ENCODE data around the gene TAOK3. TPM values are rescaled to one million over a fixed set of nuclear protein-coding genes. Genes with fewer than 3 reads are reported as not detected.
"Not testable (repeated sequence)": the region's sequence is repeated elsewhere in the genome, so short reads cannot be mapped to it uniquely, and the experiment has no call there.

TAOK3 gene
- polyA plus RNA-seq, 6 donors from 2014 or later, result 34.7 to 94.9 (median 86.3) TPM

- H3K4me1 Mint-ChIP-seq, result peaks cover 28 to 36% (median 31%) of the 10 kb centered on the region in 3 donors
- H3K9me3 Mint-ChIP-seq, result no peaks in the 10 kb centered on the region
- DNase-seq, result no peak
- no peak overlapping the region for H3K27ac Mint-ChIP-seq
- no peaks in the 10 kb centered on the region for H3K36me3 Mint-ChIP-seq
- H3K4me3 Mint-ChIP-seq, result peak overlapping the region in 1 of 8 donors; percentile 16
- ATAC-seq (ENCODE audit: low read depth in 2 of 2), result no peak
- no peaks in the 10 kb centered on the region for H3K27me3 Mint-ChIP-seq
Observed at GRCh38 chr12:118361092-118361404, 11.7 kb downstream of the TAOK3 start.

- H3K27me3 Mint-ChIP-seq, result no peaks in the 10 kb centered on the region
- H3K4me1 Mint-ChIP-seq, result peaks cover 34 to 50% (median 39%) of the 10 kb centered on the region in 3 donors
- peaks cover 2 to 3% of the 10 kb centered on the region in 2 donors for H3K36me3 Mint-ChIP-seq
Observed at GRCh38 chr12:118359541-118359915, 13.2 kb downstream of the TAOK3 start.

GRCh38 chr12:118358612-118359540 is 13.8 kb downstream of the TAOK3 start:
- Mint-ChIP-seq H3K4me1 (peaks cover 37 to 54% (median 39%) of the 10 kb centered on the region in 3 donors), H3K36me3 (peaks cover 7 to 9% of the 10 kb centered on the region in 2 donors), H3K27ac (peak overlapping the region; percentile 75 to 95 (median 84)), H3K27me3 (no peaks in the 10 kb centered on the region), H3K9me3 (peaks cover 0 to 7% (median 2%) of the 10 kb centered on the region in 7 donors), H3K4me3 (peak overlapping the region; percentile 87 to 95 (median 92))
- DNase-seq, result no peak
- ATAC-seq (ENCODE audit: low read depth in 2 of 2), result peak; percentile 51 to 53

More at GRCh38 chr12:118359541-118359915, 13.2 kb downstream of the TAOK3 start:
- Mint-ChIP-seq H3K4me3 (peak overlapping the region; percentile 87 to 95 (median 92)), H3K9me3 (peaks cover 0 to 3% (median 0%) of the 10 kb centered on the region in 7 donors), H3K27ac (peak overlapping the region; percentile 71 to 95 (median 84))
- DNase-seq (peak; percentile 27), ATAC-seq (ENCODE audit: low read depth in 2 of 2) (peak; percentile 73 to 76)

GRCh38 chr12:118358008-118358359 is 14.7 kb downstream of the TAOK3 start:
- Mint-ChIP-seq H3K36me3 (peaks cover 7 to 15% of the 10 kb centered on the region in 2 donors), H3K27me3 (no peaks in the 10 kb centered on the region), H3K4me1 (peaks cover 39 to 60% (median 46%) of the 10 kb centered on the region in 3 donors), H3K4me3 (peak overlapping the region; percentile 35 to 95 (median 90)), H3K27ac (peak overlapping the region in 3 of 6 donors; percentile 65 to 92 (median 83)), H3K9me3 (peaks cover 0 to 7% (median 2%) of the 10 kb centered on the region in 7 donors)
- ATAC-seq (ENCODE audit: low read depth in 2 of 2), result no peak
- no peak for DNase-seq

- DNase-seq (peak; percentile 61), ATAC-seq (ENCODE audit: low read depth in 2 of 2) (peak; percentile 80 to 81)
- Mint-ChIP-seq H3K36me3 (peaks cover 7 to 17% of the 10 kb centered on the region in 2 donors), H3K27ac (peak overlapping the region; percentile 42 to 94 (median 87)), H3K27me3 (no peaks in the 10 kb centered on the region), H3K9me3 (peaks cover 0 to 7% (median 2%) of the 10 kb centered on the region in 7 donors), H3K4me1 (peaks cover 39 to 61% (median 51%) of the 10 kb centered on the region in 3 donors), H3K4me3 (peak overlapping the region; percentile 35 to 95 (median 90))
Observed at GRCh38 chr12:118357257-118358007, 15.3 kb downstream of the TAOK3 start.

GRCh38 chr12:118356809-118357256 is 15.9 kb downstream of the TAOK3 start:
- peak overlapping the region in 7 of 8 donors; percentile 35 to 95 (median 92) for H3K4me3 Mint-ChIP-seq
- no peak for DNase-seq
- peaks cover 7 to 17% of the 10 kb centered on the region in 2 donors for H3K36me3 Mint-ChIP-seq
- no peaks in the 10 kb centered on the region for H3K27me3 Mint-ChIP-seq
- no peak for ATAC-seq (ENCODE audit: low read depth in 2 of 2)
- peak overlapping the region in 5 of 6 donors; percentile 65 to 94 (median 91) for H3K27ac Mint-ChIP-seq
- H3K9me3 Mint-ChIP-seq, result peaks cover 0 to 7% (median 2%) of the 10 kb centered on the region in 7 donors
- peaks cover 39 to 61% (median 51%) of the 10 kb centered on the region in 3 donors for H3K4me1 Mint-ChIP-seq

GRCh38 chr12:118355843-118356242 is 16.9 kb downstream of the TAOK3 start:
- ATAC-seq (ENCODE audit: low read depth in 2 of 2) (no peak), DNase-seq (no peak)
- Mint-ChIP-seq H3K4me1 (peaks cover 39 to 63% (median 51%) of the 10 kb centered on the region in 3 donors), H3K4me3 (peak overlapping the region in 1 of 8 donors; percentile 42), H3K27me3 (no peaks in the 10 kb centered on the region), H3K36me3 (peaks cover 7 to 17% of the 10 kb centered on the region in 2 donors), H3K9me3 (peaks cover 0 to 7% (median 2%) of the 10 kb centered on the region in 7 donors), H3K27ac (no peak overlapping the region)

- peaks cover 0 to 7% (median 2%) of the 10 kb centered on the region in 7 donors for H3K9me3 Mint-ChIP-seq
- H3K4me1 Mint-ChIP-seq, result peaks cover 39 to 67% (median 55%) of the 10 kb centered on the region in 3 donors
- H3K36me3 Mint-ChIP-seq, result peaks cover 7 to 17% of the 10 kb centered on the region in 2 donors
- peak overlapping the region in 2 of 8 donors; percentile 22 to 56 for H3K4me3 Mint-ChIP-seq
- ATAC-seq (ENCODE audit: low read depth in 2 of 2), result no peak
- DNase-seq, result no peak
- H3K27ac Mint-ChIP-seq, result peak overlapping the region in 4 of 6 donors; percentile 18 to 65 (median 38)
- no peaks in the 10 kb centered on the region for H3K27me3 Mint-ChIP-seq
Observed at GRCh38 chr12:118354903-118355302, 17.8 kb downstream of the TAOK3 start.

- not testable (repeated sequence) for DNase-seq; H3K9me3 Mint-ChIP-seq; H3K27me3 Mint-ChIP-seq; ATAC-seq (ENCODE audit: low read depth in 2 of 2)
- Mint-ChIP-seq H3K36me3 (peaks cover 7 to 17% of the 10 kb centered on the region in 2 donors), H3K4me3 (peak overlapping the region in 3 of 8 donors; percentile 22 to 56 (median 50)), H3K4me1 (peaks cover 35 to 63% (median 51%) of the 10 kb centered on the region in 3 donors), H3K27ac (peak overlapping the region in 3 of 6 donors; percentile 18 to 65 (median 53))
Observed at GRCh38 chr12:118354503-118354902, 18.2 kb downstream of the TAOK3 start.

GRCh38 chr12:118353721-118354120 is 19.0 kb downstream of the TAOK3 start:
- peak overlapping the region in 4 of 8 donors; percentile 31 to 50 (median 44) for H3K4me3 Mint-ChIP-seq
- ATAC-seq (ENCODE audit: low read depth in 2 of 2) (no peak), DNase-seq (no peak)
- peaks cover 0 to 7% (median 2%) of the 10 kb centered on the region in 7 donors for H3K9me3 Mint-ChIP-seq
- H3K27me3 Mint-ChIP-seq, result no peaks in the 10 kb centered on the region
- H3K4me1 Mint-ChIP-seq, result peaks cover 27 to 60% (median 46%) of the 10 kb centered on the region in 3 donors
- H3K36me3 Mint-ChIP-seq, result peaks cover 7 to 17% of the 10 kb centered on the region in 2 donors
- peak overlapping the region in 2 of 6 donors; percentile 0 to 51 for H3K27ac Mint-ChIP-seq

GRCh38 chr12:118350908-118351559 is 21.7 kb downstream of the TAOK3 start:
- Mint-ChIP-seq H3K4me1 (peaks cover 29 to 60% (median 48%) of the 10 kb centered on the region in 3 donors), H3K27ac (no peak overlapping the region), H3K36me3 (peaks cover 7 to 17% of the 10 kb centered on the region in 2 donors), H3K27me3 (no peaks in the 10 kb centered on the region), H3K4me3 (no peak overlapping the region), H3K9me3 (peaks cover 0 to 7% (median 2%) of the 10 kb centered on the region in 7 donors)
- ATAC-seq (ENCODE audit: low read depth in 2 of 2), result no peak
- DNase-seq, result no peak

- peak overlapping the region; percentile 37 to 96 (median 82) for H3K27ac Mint-ChIP-seq
- peak overlapping the region in 4 of 8 donors; percentile 25 to 66 (median 48) for H3K4me3 Mint-ChIP-seq
- peaks cover 0 to 1% of the 10 kb centered on the region in 2 donors for H3K36me3 Mint-ChIP-seq
- H3K4me1 Mint-ChIP-seq, result peaks cover 25 to 59% (median 46%) of the 10 kb centered on the region in 3 donors
- DNase-seq, result no peak
- H3K9me3 Mint-ChIP-seq, result no peaks in the 10 kb centered on the region
- no peak for ATAC-seq (ENCODE audit: low read depth in 2 of 2)
- H3K27me3 Mint-ChIP-seq, result no peaks in the 10 kb centered on the region
Observed at GRCh38 chr12:118347916-118348315, 24.8 kb downstream of the TAOK3 start.
